HEK293 (cell line): Measurements from ENCODE around the gene MECR.

ENCODE experiments used
- AEBP2 ChIP-seq: fragments of 450-650 bp; formaldehyde crosslinking; IDR thresholded peaks from 2 replicates; pipeline ENCODE4 v1.5.1; 2016; ENCODE audit warnings: missing biosample characterization, missing genetic modification characterization, borderline replicate concordance
- CTCF ChIP-seq: fragments of 450-650 bp; formaldehyde crosslinking; IDR thresholded peaks from 2 replicates; pipeline ENCODE4 v1.5.1; 2016; ENCODE audit warnings: missing biosample characterization, missing genetic modification characterization
- GLIS1 ChIP-seq: fragments of 450-650 bp; formaldehyde crosslinking; IDR thresholded peaks from 2 replicates; pipeline ENCODE4 v1.5.1; 2016; ENCODE audit warnings: missing biosample characterization, missing genetic modification characterization
- PBX3 ChIP-seq: sonication (generic); formaldehyde crosslinking; IDR thresholded peaks from 2 replicates; pipeline ENCODE4 v1.8.1; 2022; ENCODE audit warnings: mild to moderate bottlenecking, moderate library complexity, missing genetic modification reagents
- PRDM1 ChIP-seq: fragments of 450-650 bp; formaldehyde crosslinking; IDR thresholded peaks from 2 replicates; pipeline ENCODE4; 2016; ENCODE audit warnings: missing biosample characterization, missing genetic modification characterization
- TSHZ1 ChIP-seq: fragments of 450-650 bp; formaldehyde crosslinking; IDR thresholded peaks from 2 replicates; pipeline ENCODE4 v1.5.1; 2016; ENCODE audit warnings: missing biosample characterization, missing genetic modification characterization, borderline replicate concordance
- ZBTB17 ChIP-seq: fragments of 450-650 bp; formaldehyde crosslinking; IDR thresholded peaks from 2 replicates; pipeline ENCODE4 v1.5.1; 2016; ENCODE audit warnings: missing biosample characterization, missing genetic modification characterization
- ZBTB8A ChIP-seq: fragments of 450-650 bp; formaldehyde crosslinking; IDR thresholded peaks from 2 replicates; pipeline ENCODE4 v1.5.1; 2016; ENCODE audit warnings: missing biosample characterization, missing genetic modification characterization
- ZEB2 ChIP-seq: fragments of 450-650 bp; formaldehyde crosslinking; IDR thresholded peaks from 2 replicates; pipeline ENCODE4 v1.5.1; 2016; ENCODE audit warnings: missing biosample characterization, missing genetic modification characterization
- ZNF133 ChIP-seq: fragments of 450-650 bp; formaldehyde crosslinking; IDR thresholded peaks from 2 replicates; pipeline ENCODE4 v1.5.1; 2016; ENCODE audit warnings: missing biosample characterization, missing genetic modification characterization
- ZNF146 ChIP-seq: fragments of 450-650 bp; formaldehyde crosslinking; IDR thresholded peaks from 2 replicates; pipeline ENCODE4 v1.5.1; 2016; ENCODE audit warnings: missing biosample characterization, missing genetic modification characterization
- ZNF18 ChIP-seq: fragments of 450-650 bp; formaldehyde crosslinking; IDR thresholded peaks from 2 replicates; pipeline ENCODE4 v1.5.1; 2016; ENCODE audit warnings: missing biosample characterization, missing genetic modification characterization
- ZNF19 ChIP-seq: fragments of 450-650 bp; formaldehyde crosslinking; IDR thresholded peaks from 2 replicates; pipeline ENCODE4; 2016; ENCODE audit warnings: missing biosample characterization, missing genetic modification characterization, low read depth
- ZNF221 ChIP-seq: fragments of 450-650 bp; formaldehyde crosslinking; IDR thresholded peaks from 2 replicates; pipeline ENCODE4 v1.5.1; 2017; ENCODE audit warnings: missing biosample characterization, missing genetic modification characterization, borderline replicate concordance
- ZNF23 ChIP-seq: fragments of 450-650 bp; formaldehyde crosslinking; IDR thresholded peaks from 2 replicates; pipeline ENCODE4 v1.5.1; 2016; ENCODE audit warnings: missing biosample characterization, missing genetic modification characterization, borderline replicate concordance
- ZNF239 ChIP-seq: fragments of 450-650 bp; formaldehyde crosslinking; IDR thresholded peaks from 2 replicates; pipeline ENCODE4 v1.5.1; 2016; ENCODE audit warnings: missing biosample characterization, missing genetic modification characterization
- ZNF274 ChIP-seq, 2 experiments: fragments of 200-500 bp in 1 of 2; fragments of 450-650 bp in 1 of 2; sonication (Bioruptor generic) in 1 of 2; formaldehyde crosslinking in 1 of 2; IDR thresholded peaks; 2 replicates each; pipeline versions ENCODE4 v1.5.1 to v1.6.1; 2014 to 2016; ENCODE audit warnings: borderline replicate concordance in 1 of 2, inconsistent platforms in 1 of 2, low read length in 1 of 2, missing biosample characterization in 1 of 2, missing genetic modification characterization in 1 of 2
- ZNF302 ChIP-seq: fragments of 450-650 bp; formaldehyde crosslinking; IDR thresholded peaks from 2 replicates; pipeline ENCODE4 v1.5.1; 2016; ENCODE audit warnings: missing biosample characterization, missing genetic modification characterization, low read depth
- ZNF37A ChIP-seq: fragments of 450-650 bp; IDR thresholded peaks from 2 replicates; pipeline ENCODE4 v1.5.1; 2018; ENCODE audit warnings: missing biosample characterization, missing genetic modification characterization
- ZNF416 ChIP-seq: fragments of 450-650 bp; formaldehyde crosslinking; IDR thresholded peaks from 2 replicates; pipeline ENCODE4 v1.5.1; 2016; ENCODE audit warnings: missing biosample characterization, missing genetic modification characterization
- ZNF580 ChIP-seq: fragments of 450-650 bp; formaldehyde crosslinking; IDR thresholded peaks from 2 replicates; pipeline ENCODE4 v1.5.1; 2016; ENCODE audit warnings: missing biosample characterization, missing genetic modification characterization
- ZNF585B ChIP-seq: fragments of 450-650 bp; formaldehyde crosslinking; IDR thresholded peaks from 2 replicates; pipeline ENCODE4 v1.5.1; 2016; ENCODE audit warnings: missing biosample characterization, missing genetic modification characterization
- ZNF623 ChIP-seq: fragments of 450-650 bp; formaldehyde crosslinking; IDR thresholded peaks from 2 replicates; pipeline ENCODE4 v1.5.1; 2016; ENCODE audit warnings: missing biosample characterization, missing genetic modification characterization
- ZNF654 ChIP-seq: fragments of 450-650 bp; formaldehyde crosslinking; IDR thresholded peaks from 2 replicates; pipeline ENCODE4 v1.5.1; 2016; ENCODE audit warnings: low read depth, missing biosample characterization, missing genetic modification characterization
- ZNF670 ChIP-seq: fragments of 450-650 bp; formaldehyde crosslinking; IDR thresholded peaks from 2 replicates; pipeline ENCODE4 v1.5.1; 2016; ENCODE audit warnings: missing biosample characterization, missing genetic modification characterization, low read depth
- ZNF692 ChIP-seq: fragments of 450-650 bp; formaldehyde crosslinking; IDR thresholded peaks from 2 replicates; pipeline ENCODE4 v1.5.1; 2016; ENCODE audit warnings: missing biosample characterization, missing genetic modification characterization
- ZNF768 ChIP-seq: fragments of 450-650 bp; formaldehyde crosslinking; IDR thresholded peaks from 2 replicates; pipeline ENCODE4 v1.5.1; 2018; ENCODE audit warnings: missing biosample characterization, mild to moderate bottlenecking, missing genetic modification characterization
- ZXDB ChIP-seq: fragments of 450-650 bp; formaldehyde crosslinking; IDR thresholded peaks from 2 replicates; pipeline ENCODE4 v1.5.1; 2016; ENCODE audit warnings: missing biosample characterization, missing genetic modification characterization

MECR gene

GRCh38 chr1:29181413-29182225, 49.1 kb downstream of the MECR start, which contains the start of gene SRSF4 (continued):
- TF ChIP-seq ZNF274 (IDR thresholded peaks at IDR 0.05; ENCODE audit: low read length) (no peak), ZNF274 (tag by site-specific recombination; IDR thresholded peaks at IDR 0.05; ENCODE audit: borderline replicate concordance) (no peak), ZXDB (tag by site-specific recombination) (peak; percentile 68), ZNF623 (tag by site-specific recombination) (no peak), ZNF580 (tag by site-specific recombination) (0 out of 2 replicates have a peak, but pooled peaks have one; percentile 40), ZNF221 (no peak), ZNF692 (tag by site-specific recombination) (peak; percentile 58), PRDM1 (tag by site-specific recombination) (no peak), ZEB2 (tag by site-specific recombination) (peak; percentile 97), ZNF133 (tag by site-specific recombination) (no peak), ZNF19 (no peak), ZNF670 (tag by site-specific recombination) (no peak), ZNF768 (tag by site-specific recombination) (no peak), ZNF585B (tag by site-specific recombination) (no peak), ZNF302 (tag by site-specific recombination) (no peak), AEBP2 (tag by site-specific recombination) (no peak), GLIS1 (peak; percentile 65), ZNF416 (tag by site-specific recombination) (no peak), ZNF37A (tag by site-specific recombination) (no peak), TSHZ1 (tag by site-specific recombination) (0 out of 2 replicates have a peak, but pooled peaks have one; percentile 31), ZBTB17 (tag by site-specific recombination) (peak; percentile 85), ZNF239 (tag by site-specific recombination) (no peak; the same call in 1 of the 2 replicates), PBX3 (peak; percentile 93; the same call in 1 of the 2 replicates), ZNF18 (no peak), CTCF (tag by site-specific recombination) (peak; percentile 100), ZNF654 (tag by site-specific recombination) (no peak), ZNF23 (tag by site-specific recombination) (no peak), ZBTB8A (tag by site-specific recombination) (peak; percentile 64), ZNF146 (tag by site-specific recombination) (no peak)
